WERI-Rb-1 (cell line): ENCODE results near the gene KLHL15.
"Not testable (repeated sequence)": the region's sequence is repeated elsewhere in the genome, so short reads cannot be mapped to it uniquely, and the experiment has no call there.

Experiments
- DNase-seq: peaks from one replicate; pipeline ENCODE4 v3.0.0-alpha.2; 2020
- H3K27ac ChIP-seq: fragments of 250-450 bp; sonication (Bioruptor Pico); 2 replicates; pipeline ENCODE4 v1.5.1; 2020; ENCODE audit warnings: mild to moderate bottlenecking, moderate library complexity
- H3K27me3 ChIP-seq: fragments of 250-450 bp; sonication (Bioruptor Pico); 2 replicates; pipeline ENCODE4 v1.5.1; 2021; ENCODE audit warnings: mild to moderate bottlenecking, low read depth, moderate library complexity; ENCODE audit not compliant: insufficient read depth, severe bottlenecking
- H3K36me3 ChIP-seq: fragments of 250-450 bp; sonication (Bioruptor Pico); 2 replicates; pipeline ENCODE4 v1.5.1; 2020; ENCODE audit warnings: mild to moderate bottlenecking, moderate library complexity
- H3K4me3 ChIP-seq: 2 replicates; pipeline ENCODE4 v1.5.1; 2011; ENCODE audit warnings: low read depth, mild to moderate bottlenecking, control low read depth, low read length
- H3K9me3 ChIP-seq: fragments of 250-450 bp; sonication (Bioruptor Pico); 2 replicates; pipeline ENCODE4 v1.5.1; 2021; ENCODE audit warnings: mild to moderate bottlenecking, moderate library complexity; ENCODE audit not compliant: severe bottlenecking
- CTCF ChIP-seq: IDR thresholded peaks from 2 replicates; pipeline ENCODE4 v1.5.1; 2011; ENCODE audit warnings: low read depth, mild to moderate bottlenecking, control low read depth, inconsistent platforms, low read length

KLHL15 gene

GRCh38 chrX:24027086-24027485, at the start of gene KLHL15:
Gene KLHL15, minus strand, starts transcription at chrX:24027186. Its CDS starts 20,493 bp downstream, at chrX:24006693.
- TF ChIP-seq CTCF = no peak
- peaks cover 4% of the 10 kb centered on the region for H3K9me3 ChIP-seq
- H3K27ac ChIP-seq = peak within 1 kb of the TSS; percentile 98
- H3K27me3 ChIP-seq = peaks cover 6% of the 10 kb centered on the region
- peak within 1 kb of the TSS; percentile 46 for H3K4me3 ChIP-seq
- no peak for DNase-seq
- H3K36me3 ChIP-seq = peaks cover 3% of the 10 kb centered on the region; the same call in 1 of the 2 replicates

- H3K27me3 ChIP-seq = no peaks in the 10 kb centered on the region
- no peak overlapping the region for H3K4me3 ChIP-seq
- no peak for TF ChIP-seq CTCF
- H3K9me3 ChIP-seq = no peaks in the 10 kb centered on the region
- no peak for DNase-seq
- peaks cover 88% of the 10 kb centered on the region for H3K36me3 ChIP-seq
- H3K27ac ChIP-seq = no peak overlapping the region
Observed at GRCh38 chrX:24069877-24070276, 42.9 kb upstream of the KLHL15 start.

- no peak for TF ChIP-seq CTCF
- no peak for DNase-seq
- Histone ChIP-seq H3K27ac (no peak overlapping the region), H3K36me3 (peaks cover 96% of the 10 kb centered on the region), H3K27me3 (no peaks in the 10 kb centered on the region), H3K9me3 (no peaks in the 10 kb centered on the region), H3K4me3 (no peak overlapping the region)
Observed at GRCh38 chrX:24063488-24063887, 36.5 kb upstream of the KLHL15 start.

- Histone ChIP-seq H3K36me3 (peaks cover 18% of the 10 kb centered on the region), H3K27me3 (no peaks in the 10 kb centered on the region)
Observed at GRCh38 chrX:24055043-24055356, 28.0 kb upstream of the KLHL15 start.

GRCh38 chrX:24054182-24055042, 27.4 kb upstream of the KLHL15 start, which contains the start of gene EIF2S3:
Gene EIF2S3, plus strand, starts transcription at chrX:24054956. Its CDS starts 13 bp downstream, at chrX:24054969.
- no peaks in the 10 kb centered on the region for H3K9me3 ChIP-seq
- H3K4me3 ChIP-seq = no peak within 1 kb of the TSS; the same call in 1 of the 2 replicates
- peak; percentile 75 for TF ChIP-seq CTCF
- no peaks in the 10 kb centered on the region for H3K27me3 ChIP-seq
- DNase-seq = peak; percentile 92
- peaks cover 12% of the 10 kb centered on the region for H3K36me3 ChIP-seq
- no peak within 1 kb of the TSS; the same call in 1 of the 2 replicates for H3K27ac ChIP-seq

More at GRCh38 chrX:24055043-24055356, 28.0 kb upstream of the KLHL15 start:
- no peak for DNase-seq
- no peak for TF ChIP-seq CTCF
- no peak overlapping the region; the same call in 1 of the 2 replicates for H3K27ac ChIP-seq
- no peak overlapping the region; the same call in 1 of the 2 replicates for H3K4me3 ChIP-seq
- no peaks in the 10 kb centered on the region for H3K9me3 ChIP-seq

GRCh38 chrX:24050522-24051318, 23.7 kb upstream of the KLHL15 start:
- DNase-seq, H3K27ac ChIP-seq, H3K36me3 ChIP-seq, H3K27me3 ChIP-seq, H3K4me3 ChIP-seq, H3K9me3 ChIP-seq: not testable (repeated sequence)

GRCh38 chrX:24049643-24050042, 22.7 kb upstream of the KLHL15 start:
- H3K4me3 ChIP-seq, DNase-seq, H3K36me3 ChIP-seq, H3K27me3 ChIP-seq, H3K9me3 ChIP-seq, H3K27ac ChIP-seq: not testable (repeated sequence)

- not testable (repeated sequence) for H3K36me3 ChIP-seq, H3K4me3 ChIP-seq, H3K9me3 ChIP-seq, DNase-seq, H3K27ac ChIP-seq, H3K27me3 ChIP-seq
Observed at GRCh38 chrX:24046060-24046459, 19.1 kb upstream of the KLHL15 start.
